Upper lobe of left lung (tissue), 4 donors: ENCODE measurements around the gene TMEM271.

ENCODE experiments used
- EP300 ChIP-seq, 4 donors: sonication (generic); formaldehyde crosslinking; IDR thresholded peaks; one replicate each; pipeline ENCODE4 v1.5.1; 2017; ENCODE audit warnings: antibody characterized with exemption in 4 of 4, control low read depth in 2 of 4
- POLR2A ChIP-seq, 4 donors: fragments of 450-650 bp; IDR thresholded peaks; one replicate each; pipeline ENCODE4 v1.5.1; 2016 to 2017; ENCODE audit warnings: antibody characterized with exemption in 4 of 4, mild to moderate bottlenecking in 2 of 4
- POLR2AphosphoS5 ChIP-seq, 2 donors: sonication (generic); formaldehyde crosslinking; IDR thresholded peaks; one replicate each; pipeline ENCODE4 v1.5.1; 2017; ENCODE audit warnings: antibody characterized with exemption in 2 of 2
- TF ChIP-seq, protein P1 (sequence below), 6 experiments: fragments of 450-650 bp in 4 of 6; fragments of 200-600 bp in 2 of 6; sonication (generic) in 2 of 6; IDR thresholded peaks; one replicate each; pipeline ENCODE4 v1.5.1; 2016 to 2019; ENCODE audit warnings: antibody characterized with exemption in 6 of 6

DNA sequence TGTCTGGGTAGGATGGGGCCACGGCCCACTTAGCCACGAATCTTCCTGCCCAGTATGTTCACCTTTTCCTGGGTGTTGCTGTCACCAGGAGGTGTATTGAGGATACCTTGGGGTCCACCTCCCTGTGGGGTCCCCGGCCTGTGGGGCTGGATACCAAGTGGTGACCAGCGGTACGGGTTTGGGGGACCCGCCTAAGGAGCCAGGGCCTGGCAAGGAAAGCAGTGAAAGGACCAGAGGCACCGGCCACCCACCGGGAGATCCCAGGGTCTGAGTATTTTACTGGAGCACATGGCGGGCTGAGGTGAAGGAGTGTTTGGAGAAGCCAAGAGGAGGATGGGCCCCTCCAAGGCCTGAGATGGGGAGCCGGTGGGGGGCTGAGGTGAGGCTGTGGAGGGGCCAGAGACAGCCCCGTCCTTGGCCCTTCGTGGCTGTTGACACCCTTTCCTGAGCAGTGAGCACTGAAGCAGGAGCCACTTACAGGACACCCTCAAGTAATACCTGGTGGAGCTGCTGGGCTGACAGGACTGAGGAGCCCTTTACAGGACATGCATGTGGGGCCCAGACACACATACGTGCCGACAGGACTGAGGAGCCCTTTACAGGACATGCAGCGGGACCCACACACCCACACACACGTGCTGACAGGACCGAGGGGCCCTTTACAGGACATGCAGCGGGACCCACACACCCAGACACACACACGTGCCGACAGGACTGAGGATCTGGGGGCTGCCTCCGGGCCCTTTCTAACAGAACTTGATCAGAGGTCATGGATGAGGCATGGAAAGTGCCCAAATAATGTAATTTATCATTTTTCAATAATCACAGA is 38.4 kb downstream of the TMEM271 start:
- TF ChIP-seq POLR2A (IDR thresholded peaks at IDR 0.05) (no peak), EP300 (IDR thresholded peaks at IDR 0.05) (no peak), POLR2AphosphoS5 (IDR thresholded peaks at IDR 0.05) (no peak)
- TF ChIP-seq, protein P1, sequence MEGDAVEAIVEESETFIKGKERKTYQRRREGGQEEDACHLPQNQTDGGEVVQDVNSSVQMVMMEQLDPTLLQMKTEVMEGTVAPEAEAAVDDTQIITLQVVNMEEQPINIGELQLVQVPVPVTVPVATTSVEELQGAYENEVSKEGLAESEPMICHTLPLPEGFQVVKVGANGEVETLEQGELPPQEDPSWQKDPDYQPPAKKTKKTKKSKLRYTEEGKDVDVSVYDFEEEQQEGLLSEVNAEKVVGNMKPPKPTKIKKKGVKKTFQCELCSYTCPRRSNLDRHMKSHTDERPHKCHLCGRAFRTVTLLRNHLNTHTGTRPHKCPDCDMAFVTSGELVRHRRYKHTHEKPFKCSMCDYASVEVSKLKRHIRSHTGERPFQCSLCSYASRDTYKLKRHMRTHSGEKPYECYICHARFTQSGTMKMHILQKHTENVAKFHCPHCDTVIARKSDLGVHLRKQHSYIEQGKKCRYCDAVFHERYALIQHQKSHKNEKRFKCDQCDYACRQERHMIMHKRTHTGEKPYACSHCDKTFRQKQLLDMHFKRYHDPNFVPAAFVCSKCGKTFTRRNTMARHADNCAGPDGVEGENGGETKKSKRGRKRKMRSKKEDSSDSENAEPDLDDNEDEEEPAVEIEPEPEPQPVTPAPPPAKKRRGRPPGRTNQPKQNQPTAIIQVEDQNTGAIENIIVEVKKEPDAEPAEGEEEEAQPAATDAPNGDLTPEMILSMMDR (IDR thresholded peaks at IDR 0.05) = no peak
